Measurements from ENCODE around the gene BSDC1. TPM values are rescaled to one million over a fixed set of nuclear protein-coding genes. Genes with fewer than 3 reads are reported as not detected.

Gene BSDC1
- total RNA-seq, 1 donor from 2014 or later: 56.1 TPM

DNA sequence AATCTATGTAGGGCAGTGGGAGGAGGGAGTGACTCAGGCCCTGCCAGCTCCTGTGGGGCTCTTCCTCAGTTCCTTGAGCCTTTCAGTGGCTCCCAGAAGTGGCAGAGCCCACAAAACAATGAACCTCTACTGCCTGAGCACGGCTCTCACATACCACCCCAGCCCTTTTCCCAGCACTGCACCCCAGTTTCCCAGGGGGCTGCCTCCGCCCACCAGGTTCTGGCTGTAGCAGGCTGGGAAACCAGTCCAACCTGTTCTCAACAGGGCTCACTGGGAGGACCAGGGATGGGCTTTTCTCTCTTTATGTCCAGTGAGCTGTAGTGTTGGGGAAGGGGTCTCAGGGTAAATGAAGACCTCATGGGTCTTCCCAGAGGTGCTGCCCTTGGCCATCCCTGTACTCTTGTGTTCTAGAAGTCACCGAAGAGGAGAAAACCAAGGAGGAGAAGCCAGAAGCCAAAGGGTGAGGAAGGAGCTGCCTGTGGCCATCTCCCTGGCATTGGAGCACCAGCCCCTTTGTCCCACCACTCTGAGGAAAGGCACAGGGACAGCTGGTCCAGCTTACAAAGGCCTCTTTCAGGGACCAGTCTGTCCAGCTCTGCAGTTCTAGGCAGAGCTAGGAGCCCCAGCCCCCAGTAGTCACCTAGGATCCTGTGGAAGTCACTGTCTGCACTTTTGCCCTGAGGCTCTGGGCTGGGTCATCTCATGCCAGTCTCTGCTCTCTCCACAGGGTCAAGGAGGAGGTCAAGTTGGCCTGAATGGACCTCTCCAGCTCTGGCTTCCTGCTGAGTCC is 61.8 kb downstream of the BSDC1 start:
- Histone ChIP-seq H3K36me3 (peaks cover 35 to 50% of the 10 kb centered on the region in 2 donors), H3K27me3 (no peaks in the 10 kb centered on the region), H3K9me3 (no peaks in the 10 kb centered on the region), H3K27ac (no peak overlapping the region), H3K4me1 (peaks cover 10 to 13% of the 10 kb centered on the region in 2 donors), H3K4me3 (no peak overlapping the region)
- no peak for DNase-seq (ENCODE audit: low spot score in 2 of 2)
- TF ChIP-seq, protein P1, sequence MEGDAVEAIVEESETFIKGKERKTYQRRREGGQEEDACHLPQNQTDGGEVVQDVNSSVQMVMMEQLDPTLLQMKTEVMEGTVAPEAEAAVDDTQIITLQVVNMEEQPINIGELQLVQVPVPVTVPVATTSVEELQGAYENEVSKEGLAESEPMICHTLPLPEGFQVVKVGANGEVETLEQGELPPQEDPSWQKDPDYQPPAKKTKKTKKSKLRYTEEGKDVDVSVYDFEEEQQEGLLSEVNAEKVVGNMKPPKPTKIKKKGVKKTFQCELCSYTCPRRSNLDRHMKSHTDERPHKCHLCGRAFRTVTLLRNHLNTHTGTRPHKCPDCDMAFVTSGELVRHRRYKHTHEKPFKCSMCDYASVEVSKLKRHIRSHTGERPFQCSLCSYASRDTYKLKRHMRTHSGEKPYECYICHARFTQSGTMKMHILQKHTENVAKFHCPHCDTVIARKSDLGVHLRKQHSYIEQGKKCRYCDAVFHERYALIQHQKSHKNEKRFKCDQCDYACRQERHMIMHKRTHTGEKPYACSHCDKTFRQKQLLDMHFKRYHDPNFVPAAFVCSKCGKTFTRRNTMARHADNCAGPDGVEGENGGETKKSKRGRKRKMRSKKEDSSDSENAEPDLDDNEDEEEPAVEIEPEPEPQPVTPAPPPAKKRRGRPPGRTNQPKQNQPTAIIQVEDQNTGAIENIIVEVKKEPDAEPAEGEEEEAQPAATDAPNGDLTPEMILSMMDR (IDR thresholded peaks at IDR 0.05): no peak
- intact Hi-C loops (cut with DNase I): no loop called here

- H3K36me3 ChIP-seq: peaks cover 44 to 59% of the 10 kb centered on the region in 2 donors
- H3K4me1 ChIP-seq: peaks cover 10 to 13% of the 10 kb centered on the region in 2 donors
- no peak overlapping the region for H3K27ac ChIP-seq
- H3K27me3 ChIP-seq: no peaks in the 10 kb centered on the region
- no peaks in the 10 kb centered on the region for H3K9me3 ChIP-seq
- DNase-seq (ENCODE audit: low spot score in 2 of 2): no peak
- TF ChIP-seq, protein P1 (IDR thresholded peaks at IDR 0.05): no peak
- intact Hi-C loops (cut with DNase I): no loop called here
- H3K4me3 ChIP-seq: no peak overlapping the region
Measured at GRCh38 chr1:32331549-32331948, 62.7 kb downstream of the BSDC1 start.

- intact Hi-C loops (cut with DNase I): no loop called here
- no peak overlapping the region for H3K4me3 ChIP-seq
- peaks cover 6 to 8% of the 10 kb centered on the region in 2 donors for H3K4me1 ChIP-seq
- no peak for DNase-seq (ENCODE audit: low spot score in 2 of 2)
- TF ChIP-seq, protein P1 (IDR thresholded peaks at IDR 0.05): no peak
- H3K36me3 ChIP-seq: peaks cover 44 to 66% of the 10 kb centered on the region in 2 donors
- no peaks in the 10 kb centered on the region for H3K9me3 ChIP-seq
- no peaks in the 10 kb centered on the region for H3K27me3 ChIP-seq
- no peak overlapping the region for H3K27ac ChIP-seq
Measured at GRCh38 chr1:32330558-32331151, 63.6 kb downstream of the BSDC1 start.

DNA sequence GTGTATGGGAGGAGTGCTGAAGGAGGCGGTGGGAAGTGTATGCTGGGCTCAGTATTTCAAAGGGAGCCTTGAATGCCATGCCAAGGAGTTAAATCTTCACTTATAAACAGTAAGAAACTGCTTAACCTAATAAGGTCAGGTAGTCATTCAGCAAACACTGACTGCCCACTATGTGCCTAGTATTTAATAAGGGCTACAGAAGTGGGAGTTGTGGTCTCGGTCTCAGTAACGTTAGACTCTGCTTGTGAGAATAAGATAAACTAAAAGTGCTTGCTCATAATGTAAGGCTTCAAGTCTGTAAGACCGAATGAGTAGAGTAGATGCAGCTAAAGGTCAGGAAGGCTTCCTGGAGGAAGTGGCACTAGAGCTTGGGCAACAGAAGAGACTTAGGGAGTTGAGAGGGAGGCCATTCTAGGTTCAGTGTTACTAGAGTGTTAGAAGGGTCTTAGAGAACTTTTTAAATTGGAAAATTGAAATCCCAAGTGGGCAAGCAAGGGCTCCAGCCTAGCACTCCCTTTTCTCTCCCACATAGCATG is 64.2 kb downstream of the BSDC1 start:
- intact Hi-C loops (cut with DNase I): no loop called here
- H3K36me3 ChIP-seq: peaks cover 44 to 69% of the 10 kb centered on the region in 2 donors
- DNase-seq (ENCODE audit: low spot score in 2 of 2): no peak
- H3K9me3 ChIP-seq: no peaks in the 10 kb centered on the region
- H3K27me3 ChIP-seq: no peaks in the 10 kb centered on the region
- no peak overlapping the region for H3K4me3 ChIP-seq
- H3K4me1 ChIP-seq: peaks cover 0 to 6% of the 10 kb centered on the region in 2 donors
- H3K27ac ChIP-seq: no peak overlapping the region
- TF ChIP-seq, protein P1 (IDR thresholded peaks at IDR 0.05): no peak

- no peak for DNase-seq (ENCODE audit: low spot score in 2 of 2)
- TF ChIP-seq, protein P1 (IDR thresholded peaks at IDR 0.05): no peak
- H3K9me3 ChIP-seq: no peaks in the 10 kb centered on the region
- no peak overlapping the region for H3K4me3 ChIP-seq
- intact Hi-C loops (cut with DNase I): no loop called here
- H3K36me3 ChIP-seq: peaks cover 45 to 73% of the 10 kb centered on the region in 2 donors
- no peak overlapping the region for H3K27ac ChIP-seq
- H3K4me1 ChIP-seq: no peaks in the 10 kb centered on the region
- no peaks in the 10 kb centered on the region for H3K27me3 ChIP-seq
Measured at GRCh38 chr1:32327204-32327603, 67.0 kb downstream of the BSDC1 start.

All from ascending aorta (tissue), 2 donors.